GM12892 (cell line): ENCODE data around the gene RALGDS.

Experiments used
- POLR2A ChIP-seq: IDR thresholded peaks from 2 replicates; pipeline ENCODE4 v1.6.1; 2011; ENCODE audit warnings: low read depth, low read length, control low read depth
- TAF1 ChIP-seq: IDR thresholded peaks from 2 replicates; pipeline ENCODE4 v1.6.1; 2011; ENCODE audit warnings: low read depth, mild to moderate bottlenecking, control low read depth, low read length, borderline replicate concordance

DNA sequence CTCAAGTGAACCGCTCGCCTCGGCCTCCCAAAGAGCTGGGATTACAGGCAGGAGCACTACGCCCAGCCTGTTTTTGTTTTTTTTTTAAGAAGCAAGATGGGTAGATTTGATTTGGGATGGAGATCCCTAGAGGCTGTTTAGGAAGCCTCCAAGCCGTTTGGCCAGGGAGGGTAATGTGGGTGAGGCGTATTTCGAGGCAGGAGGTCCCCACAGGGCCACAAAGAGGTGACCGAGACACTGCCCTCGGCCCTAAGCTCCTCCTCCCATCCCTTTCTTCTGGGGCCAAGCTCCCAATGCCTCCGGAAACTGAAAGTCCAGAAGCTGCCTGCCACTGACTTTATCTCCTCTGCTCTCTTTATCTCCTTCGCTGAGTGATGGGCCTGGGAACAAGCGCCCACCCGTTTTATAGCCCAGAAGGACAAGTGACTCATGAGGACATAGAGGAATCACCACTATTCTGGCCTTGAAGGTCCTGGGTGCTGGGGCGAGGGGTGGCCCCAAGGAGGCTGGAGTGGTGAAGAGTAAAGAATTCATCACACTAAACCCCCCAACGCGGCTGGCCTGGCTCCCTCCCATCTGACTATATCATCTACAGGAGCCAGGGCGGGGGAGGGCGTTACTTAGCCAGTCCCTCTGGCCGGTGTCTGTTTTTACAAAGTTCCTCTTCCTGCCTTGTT, 2.0 kb upstream of the RALGDS start:
- TF ChIP-seq TAF1 (no peak), POLR2A (no peak)
